Natural killer cell (primary cell): ENCODE results near the gene CC2D1A. TPM values are rescaled to one million over a fixed set of nuclear protein-coding genes. Genes with fewer than 3 reads are reported as not detected.
A peak's percentile ranks its signal among the peaks of the same experiment; 100 is the strongest.

Source experiments
- ATAC-seq, 3 donors: fragments of 150-1000 bp in 2 of 3; fragments of 200-7000 bp in 1 of 3; cut with Tn5 transposase; 1 replicate in 1 of 3; 2 replicates in 2 of 3; pipeline ENCODE4 v1.10.0; 2021; ENCODE audit warnings: mild to moderate bottlenecking in 2 of 3, moderate library complexity in 2 of 3
- DNase-seq, 2 donors: peaks; one replicate each; pipeline versions ENCODE4 v3.0.0 to v3.0.0-alpha.2; 2013 to 2021; ENCODE audit warnings: mixed read lengths in 1 of 2
- H3K27ac ChIP-seq: one replicate; pipeline ENCODE4 v1.5.1; 2013; ENCODE audit warnings: mild to moderate bottlenecking, low read length
- H3K27me3 ChIP-seq: one replicate; pipeline ENCODE4 v1.6.1; 2013; ENCODE audit warnings: low read length; ENCODE audit not compliant: control insufficient read depth, insufficient read depth
- H3K36me3 ChIP-seq: one replicate; pipeline ENCODE4 v1.6.1; 2013; ENCODE audit warnings: low read length; ENCODE audit not compliant: control insufficient read depth, insufficient read depth
- H3K4me1 ChIP-seq: one replicate; pipeline ENCODE4 v1.6.1; 2013; ENCODE audit warnings: low read length; ENCODE audit not compliant: control insufficient read depth, insufficient read depth
- H3K4me3 ChIP-seq: one replicate; pipeline ENCODE4 v1.5.1; 2013; ENCODE audit warnings: low read length
- H3K9me3 ChIP-seq: one replicate; pipeline ENCODE4 v1.6.1; 2013; ENCODE audit warnings: low read length; ENCODE audit not compliant: control insufficient read depth, insufficient read depth
- H3K27ac Mint-ChIP-seq, 2 donors: one replicate each; pipeline ENCODE4 v1.8.0; 2022; ENCODE audit warnings: mild to moderate bottlenecking in 2 of 2, mixed read lengths in 2 of 2, moderate library complexity in 1 of 2
- H3K27me3 Mint-ChIP-seq, 2 donors: one replicate each; pipeline ENCODE4 v1.8.0; 2022; ENCODE audit warnings: low read depth in 2 of 2, mixed read lengths in 2 of 2
- H3K36me3 Mint-ChIP-seq: one replicate; pipeline ENCODE4 v1.8.0; 2022; ENCODE audit warnings: mixed read lengths
- H3K4me1 Mint-ChIP-seq, 2 donors: one replicate each; pipeline ENCODE4 v1.8.0; 2022; ENCODE audit warnings: mixed read lengths in 2 of 2
- H3K4me3 Mint-ChIP-seq: one replicate; pipeline ENCODE4 v1.8.0; 2022; ENCODE audit warnings: mild to moderate bottlenecking, moderate library complexity, mixed read lengths
- H3K9me3 Mint-ChIP-seq, 2 donors: one replicate each; pipeline ENCODE4 v1.8.0; 2022; ENCODE audit warnings: mixed read lengths in 2 of 2
- CTCF ChIP-seq: fragments of 200-600 bp; IDR thresholded peaks from one replicate; pipeline ENCODE4 v1.8.0; 2022; ENCODE audit warnings: antibody characterized with exemption
- WGBS: methylation state at CpG from one replicate; pipeline ENCODE4 v1.1.7; 2013; ENCODE audit warnings: missing lambda C conversion rate; ENCODE audit not compliant: insufficient coverage; 5-methylcytosine and 5-hydroxymethylcytosine counted together
- intact Hi-C: fragments of 100-400 bp; cut with micrococcal nuclease; formaldehyde crosslinking; loops from one replicate; pipeline ENCODE4 v1.14.2; 2022
- total RNA-seq, 4 donors: library from RNA; stranded (reverse); fragments of 120-200 nt in 1 of 4; gene quantifications; one replicate each; pipeline versions ENCODE4 v1.2.3 to v1.2.4, GENCODE V29; 2013 to 2022

CC2D1A gene
- total RNA-seq, 3 donors from 2014 or later (not counting 1 experiment from before 2014, with no cell fraction given) = 42.8 to 49.3 (median 48.4) TPM

GRCh38 chr19:13932149-13932637, 26.2 kb downstream of the CC2D1A start:
- ATAC-seq = no peak
- no peak overlapping the region for H3K4me3 ChIP-seq
- TF ChIP-seq CTCF = no peak
- peaks cover 6% of the 10 kb centered on the region for H3K36me3 ChIP-seq
- Mint-ChIP-seq H3K36me3 (no peaks in the 10 kb centered on the region), H3K27ac (no peak overlapping the region), H3K9me3 (no peaks in the 10 kb centered on the region), H3K4me3 (no peak overlapping the region), H3K4me1 (peaks cover 0 to 6% of the 10 kb centered on the region in 2 donors), H3K27me3 (peaks cover 0 to 12% of the 10 kb centered on the region in 2 donors)
- 92% methylated on average over 6 of the region's 6 CpGs for WGBS
- intact Hi-C loops = no loop called here
- H3K9me3 ChIP-seq = no peaks in the 10 kb centered on the region
- no peaks in the 10 kb centered on the region for H3K4me1 ChIP-seq
- no peaks in the 10 kb centered on the region for H3K27me3 ChIP-seq
- no peak for DNase-seq
- no peak overlapping the region for H3K27ac ChIP-seq

GRCh38 chr19:13932911-13933393, 27.0 kb downstream of the CC2D1A start:
- DNase-seq (no peak), ATAC-seq (no peak)
- intact Hi-C loops = no loop called here
- Mint-ChIP-seq H3K27ac (no peak overlapping the region), H3K9me3 (no peaks in the 10 kb centered on the region), H3K4me3 (no peak overlapping the region), H3K4me1 (peaks cover 0 to 6% of the 10 kb centered on the region in 2 donors), H3K27me3 (peaks cover 0 to 16% of the 10 kb centered on the region in 2 donors), H3K36me3 (no peaks in the 10 kb centered on the region)
- H3K27me3 ChIP-seq = peaks cover 6% of the 10 kb centered on the region
- peaks cover 6% of the 10 kb centered on the region for H3K36me3 ChIP-seq
- no peak for TF ChIP-seq CTCF
- H3K4me3 ChIP-seq = no peak overlapping the region
- no peaks in the 10 kb centered on the region for H3K9me3 ChIP-seq
- H3K27ac ChIP-seq = no peak overlapping the region
- 93% methylated on average over 42 of the region's 42 CpGs for WGBS
- peaks cover 1% of the 10 kb centered on the region for H3K4me1 ChIP-seq

- no peak overlapping the region for H3K27ac ChIP-seq
- H3K36me3 Mint-ChIP-seq = no peaks in the 10 kb centered on the region
- H3K9me3 Mint-ChIP-seq = no peaks in the 10 kb centered on the region
- no peak for DNase-seq
- H3K4me3 ChIP-seq = no peak overlapping the region
- peak in 1 of 3 donors; percentile 22 for ATAC-seq
- peaks cover 11% of the 10 kb centered on the region for H3K4me1 ChIP-seq
- H3K4me3 Mint-ChIP-seq = no peak overlapping the region
- intact Hi-C loops = no loop called here
- peaks cover 0 to 16% of the 10 kb centered on the region in 2 donors for H3K27me3 Mint-ChIP-seq
- no peaks in the 10 kb centered on the region for H3K36me3 ChIP-seq
- no peak overlapping the region for H3K27ac Mint-ChIP-seq
- 93% methylated on average over 2 of the region's 2 CpGs for WGBS
- no peaks in the 10 kb centered on the region for H3K9me3 ChIP-seq
- no peak for TF ChIP-seq CTCF
- H3K27me3 ChIP-seq = peaks cover 9% of the 10 kb centered on the region
- H3K4me1 Mint-ChIP-seq = peaks cover 0 to 6% of the 10 kb centered on the region in 2 donors
These were observed 28.7 kb downstream of the CC2D1A start for GRCh38 chr19:13934785-13935109.
